Measurements from ENCODE around the gene CYP27B1.
A peak's percentile ranks its signal among the peaks of the same experiment; 100 is the strongest.

Gene CYP27B1, protein sequence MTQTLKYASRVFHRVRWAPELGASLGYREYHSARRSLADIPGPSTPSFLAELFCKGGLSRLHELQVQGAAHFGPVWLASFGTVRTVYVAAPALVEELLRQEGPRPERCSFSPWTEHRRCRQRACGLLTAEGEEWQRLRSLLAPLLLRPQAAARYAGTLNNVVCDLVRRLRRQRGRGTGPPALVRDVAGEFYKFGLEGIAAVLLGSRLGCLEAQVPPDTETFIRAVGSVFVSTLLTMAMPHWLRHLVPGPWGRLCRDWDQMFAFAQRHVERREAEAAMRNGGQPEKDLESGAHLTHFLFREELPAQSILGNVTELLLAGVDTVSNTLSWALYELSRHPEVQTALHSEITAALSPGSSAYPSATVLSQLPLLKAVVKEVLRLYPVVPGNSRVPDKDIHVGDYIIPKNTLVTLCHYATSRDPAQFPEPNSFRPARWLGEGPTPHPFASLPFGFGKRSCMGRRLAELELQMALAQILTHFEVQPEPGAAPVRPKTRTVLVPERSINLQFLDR

DNA sequence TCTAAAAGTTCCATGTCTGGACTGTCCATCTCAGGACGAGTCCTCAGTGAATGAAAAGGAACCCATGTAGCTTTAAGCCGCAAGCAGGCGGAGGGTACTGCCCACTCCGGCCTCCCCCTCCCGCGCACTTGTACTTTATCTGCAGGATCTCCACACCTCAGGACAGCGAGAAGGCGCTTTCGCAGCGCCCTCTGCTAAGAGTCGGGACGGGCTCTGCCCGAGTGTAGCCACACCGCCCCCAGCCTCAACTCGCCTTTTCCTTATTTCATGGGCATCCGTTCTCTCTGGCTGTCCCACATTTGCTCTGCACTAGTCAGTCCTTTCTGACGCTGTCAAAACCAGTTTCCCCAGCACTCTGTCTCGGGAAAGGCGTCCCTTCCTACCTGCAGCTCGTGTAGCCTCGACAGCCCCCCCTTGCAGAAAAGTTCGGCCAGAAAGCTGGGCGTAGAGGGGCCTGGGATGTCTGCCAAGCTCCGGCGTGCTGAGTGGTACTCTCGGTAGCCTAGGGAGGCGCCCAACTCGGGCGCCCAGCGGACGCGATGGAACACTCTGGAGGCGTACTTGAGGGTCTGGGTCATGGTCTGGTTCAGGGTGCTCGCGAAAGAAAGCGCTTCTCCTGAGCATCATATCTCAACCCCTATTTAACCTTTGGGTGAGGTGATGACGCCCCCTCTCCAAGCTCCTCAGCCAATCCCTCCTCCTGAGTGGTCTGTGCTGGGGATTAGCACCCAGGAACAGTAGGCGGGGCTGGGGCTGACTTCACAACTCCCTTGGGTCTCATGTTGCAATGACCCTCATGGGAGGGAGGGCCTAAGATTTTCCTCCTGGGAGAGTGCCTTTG is at the start of gene CYP27B1:
Gene CYP27B1 (minus strand): TSS at position 615 of the 841 bp plus-strand sequence. CDS start 37 bp downstream, at position 578.
- no peak for DNase-seq

DNA sequence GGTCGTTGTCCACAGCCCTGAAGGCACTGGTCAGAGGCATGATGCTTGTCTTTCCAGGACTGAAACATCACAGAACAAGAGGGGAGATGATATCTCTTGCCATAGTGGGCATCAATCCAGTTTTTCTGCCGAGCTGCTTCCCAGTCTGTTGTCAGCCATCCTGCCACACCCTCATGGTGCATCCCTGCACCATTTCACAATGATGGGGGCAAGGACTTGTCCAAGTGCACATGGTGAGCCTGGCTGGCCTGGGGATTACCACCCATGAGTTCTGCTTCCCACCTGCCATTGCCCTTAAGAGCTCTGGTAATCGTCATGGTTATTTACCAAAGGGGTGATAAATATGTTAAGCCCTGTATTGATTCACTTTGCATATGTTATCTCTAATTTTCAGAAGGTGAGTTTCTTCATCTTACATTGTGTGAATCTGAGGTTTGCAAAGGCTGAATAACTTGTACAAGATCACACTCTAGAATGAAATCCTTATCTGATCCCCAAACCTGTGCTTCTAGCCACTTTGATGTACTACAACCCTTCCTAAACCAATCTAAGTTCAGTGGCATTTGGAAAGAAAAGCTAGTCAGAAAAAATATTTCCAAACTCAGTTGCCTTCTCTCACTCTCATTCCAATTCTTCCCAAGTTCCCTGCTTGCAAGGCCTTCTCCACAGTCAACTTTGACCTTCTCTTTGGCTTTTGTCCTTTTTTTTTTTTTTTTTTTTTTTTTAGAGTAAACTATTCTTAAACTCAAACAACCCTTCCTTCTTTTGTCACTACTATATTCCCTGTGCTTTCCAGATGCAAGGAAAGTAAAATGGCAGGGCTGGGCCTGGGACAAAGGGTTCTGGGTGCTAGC is 49.4 kb upstream of the CYP27B1 start:
- DNase-seq, result no peak

DNA sequence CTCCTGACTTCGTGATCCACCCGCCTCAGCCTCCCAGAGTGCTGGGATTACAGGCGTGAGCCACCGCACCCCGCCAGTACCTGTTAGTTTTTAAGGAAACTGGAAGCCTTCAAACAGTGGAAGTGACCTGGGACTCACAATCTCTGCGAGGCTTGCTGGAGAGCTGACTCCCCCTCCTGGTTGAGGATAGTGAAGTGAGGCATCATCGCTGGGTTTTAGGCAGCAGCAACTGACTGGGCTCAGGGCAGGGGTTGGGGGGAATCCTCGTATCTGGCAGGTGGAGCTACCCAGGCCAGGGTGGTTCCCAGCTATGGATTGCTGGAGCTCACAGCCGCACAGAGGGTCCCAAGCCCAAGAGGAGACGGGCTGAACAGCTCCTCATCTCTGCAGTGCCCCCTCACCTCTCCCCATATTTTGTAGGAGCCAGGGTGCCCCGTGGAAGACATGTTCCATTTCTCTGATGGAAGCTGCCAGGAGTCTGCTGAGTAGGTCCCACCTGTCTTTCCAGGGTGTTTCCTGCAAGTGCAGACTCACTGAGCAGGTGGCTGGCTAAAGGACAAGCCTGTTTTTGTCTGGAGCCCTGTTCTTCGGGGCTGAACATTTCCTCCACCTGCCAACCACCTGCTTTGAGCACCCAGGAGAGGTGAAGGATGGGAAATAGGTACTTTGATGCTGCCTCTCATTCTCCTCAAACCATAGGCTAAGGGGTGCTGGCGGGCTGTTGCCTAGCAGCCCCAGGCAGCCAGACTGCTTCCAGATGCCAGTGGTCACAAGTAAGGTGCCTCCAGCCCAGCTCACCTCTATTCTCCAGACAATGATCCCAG is 48.5 kb upstream of the CYP27B1 start:
- no peak for DNase-seq

DNA sequence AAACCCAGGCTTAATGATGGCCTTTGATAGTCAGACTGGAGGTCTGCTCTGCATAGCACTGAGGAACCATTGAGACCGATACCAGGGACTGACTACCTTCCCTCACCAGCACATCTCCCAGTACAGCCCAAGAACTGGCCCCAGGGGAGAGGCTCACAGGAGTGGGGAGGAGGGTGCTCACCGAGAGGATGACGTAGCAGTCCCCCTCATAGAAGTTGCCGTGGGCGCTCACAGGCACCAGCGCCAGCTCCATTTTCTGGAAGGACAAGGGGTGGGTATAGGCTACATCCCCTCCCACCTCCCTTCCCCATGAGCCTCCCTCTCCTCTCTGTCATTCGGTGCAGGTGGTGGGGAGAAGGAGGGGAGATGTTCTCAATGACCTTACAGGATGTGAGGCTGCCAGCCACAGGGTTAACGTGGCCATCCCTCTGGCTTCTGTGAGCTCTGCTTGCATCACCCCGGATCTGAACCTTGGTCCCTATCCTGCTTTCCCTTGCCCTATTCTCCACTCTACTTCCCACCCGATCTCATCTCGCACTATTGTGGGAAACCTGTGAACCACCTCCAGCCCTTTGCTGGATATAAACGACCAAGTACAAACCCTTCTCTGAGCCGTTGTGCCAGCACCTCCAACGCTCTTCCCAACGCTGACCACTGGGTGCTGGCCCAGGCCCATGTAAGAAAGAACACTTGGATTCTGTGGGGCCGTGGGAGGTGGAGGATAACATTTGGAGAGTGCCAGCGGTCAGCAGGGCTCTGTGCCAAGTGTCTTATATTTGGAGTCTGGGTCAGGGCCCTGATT is 47.3 kb upstream of the CYP27B1 start:
- DNase-seq, result no peak

DNA sequence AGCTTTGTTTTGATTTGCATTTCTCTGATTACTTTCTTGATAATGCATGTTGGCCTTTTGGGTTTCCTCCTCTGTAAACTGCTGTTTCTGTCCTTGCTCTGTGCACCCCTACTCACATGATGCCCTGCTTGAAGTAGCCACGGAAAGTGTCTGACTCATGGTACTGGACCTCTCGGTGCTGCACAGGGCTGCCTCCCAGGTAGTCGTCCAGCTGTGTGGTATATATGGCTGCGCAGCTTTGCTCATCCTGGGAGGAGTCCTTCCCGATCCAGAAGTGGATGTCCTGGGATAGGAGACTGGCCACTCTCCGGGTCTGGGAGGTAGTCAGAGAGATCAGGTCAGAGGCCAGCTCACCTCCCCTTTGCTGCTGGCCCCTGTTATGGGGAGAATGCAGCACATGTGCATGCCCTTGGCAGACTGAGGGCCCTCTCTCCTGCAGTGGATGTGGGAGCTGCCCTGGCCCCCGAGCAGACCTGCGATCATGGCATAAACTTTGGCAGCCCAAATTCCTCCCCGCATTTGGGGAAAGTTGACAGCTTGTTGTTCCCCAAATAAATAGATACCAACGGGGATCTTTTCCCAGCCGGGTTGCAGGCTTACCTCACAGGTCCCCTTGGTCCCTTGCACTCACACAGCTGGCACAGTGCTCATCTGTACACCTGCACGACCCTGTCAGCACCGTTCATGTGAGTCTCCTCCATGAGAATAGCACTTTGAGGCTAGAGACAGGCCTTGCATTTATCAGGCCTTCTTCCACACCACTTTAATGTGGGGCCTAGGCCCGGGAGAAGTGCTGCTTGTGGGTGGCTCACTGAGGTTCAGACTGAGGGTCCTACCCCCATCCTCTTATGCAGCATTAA is 46.5 kb upstream of the CYP27B1 start:
- DNase-seq, result no peak

DNA sequence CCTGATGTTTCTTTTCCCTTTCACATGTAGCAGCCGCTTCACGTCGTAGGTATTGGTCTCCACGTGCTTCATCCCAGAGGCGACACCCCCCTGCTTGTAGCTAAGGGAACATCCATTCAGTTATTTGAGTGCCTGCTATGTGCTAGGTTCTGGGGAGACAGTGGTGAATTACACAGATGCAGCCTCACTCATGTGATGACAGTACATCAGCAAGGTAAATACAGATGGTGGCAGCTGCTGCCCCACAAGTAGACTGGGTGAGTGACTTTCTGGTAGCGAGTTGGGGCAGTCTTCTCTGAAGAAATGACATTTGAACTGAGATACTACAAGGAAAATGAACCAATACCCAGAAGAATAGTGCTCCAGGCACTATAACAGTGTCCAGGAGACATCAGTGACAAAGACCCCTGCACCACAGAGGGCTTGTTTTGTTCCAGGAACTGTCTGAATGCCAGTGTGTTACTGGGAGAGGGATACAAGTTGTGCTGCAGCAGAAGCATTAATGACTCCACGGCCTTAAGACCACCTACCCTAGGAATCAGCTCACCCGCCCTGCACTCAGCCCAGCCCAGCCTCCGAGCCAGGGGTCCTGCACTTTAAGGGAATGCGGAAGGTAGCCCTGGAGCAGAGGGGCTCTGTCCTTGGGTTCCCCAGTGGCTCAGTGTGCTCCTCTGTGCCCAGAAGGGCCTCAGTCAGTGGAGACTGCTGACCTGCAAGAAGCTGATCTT is 44.3 kb upstream of the CYP27B1 start:
- DNase-seq, result no peak

DNA sequence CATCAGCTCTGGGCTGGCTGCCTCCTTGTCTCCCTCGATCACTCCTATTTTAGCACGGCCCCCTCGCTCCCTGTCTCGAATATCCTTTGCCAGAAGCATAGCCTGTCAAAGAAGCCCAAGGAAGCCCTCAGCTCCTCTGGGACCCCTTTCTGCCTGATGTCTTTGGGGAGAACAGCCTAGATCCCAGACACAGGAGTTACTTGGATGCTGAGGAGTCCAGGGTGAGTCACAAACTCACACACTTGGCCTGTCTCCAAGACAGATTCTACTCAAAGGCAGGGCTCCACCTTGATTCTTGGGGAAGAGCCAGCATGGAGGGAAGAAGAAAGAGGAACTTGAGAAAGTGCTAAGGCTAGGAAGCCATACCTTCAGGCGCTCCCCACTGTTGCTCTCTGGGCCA is 43.6 kb upstream of the CYP27B1 start:
- no peak for DNase-seq

DNA sequence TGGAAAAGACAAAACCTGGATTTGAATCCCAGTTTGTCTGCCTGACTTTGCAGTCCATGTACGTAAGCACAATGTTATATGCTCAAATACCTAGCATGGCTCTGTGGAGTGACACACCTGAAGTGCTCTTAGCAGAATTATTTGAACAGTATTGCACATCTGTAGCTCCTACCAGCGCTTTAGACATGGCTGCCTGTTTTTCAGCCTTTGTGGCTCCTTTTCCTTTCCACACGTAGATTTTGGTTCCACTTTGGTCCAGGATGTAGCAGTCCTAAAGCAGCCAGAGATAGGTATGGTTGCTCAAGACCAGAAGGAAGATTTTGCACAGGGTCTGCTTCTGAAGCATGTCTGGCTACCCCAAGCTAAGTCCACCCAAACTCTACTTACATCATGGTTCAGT is 42.5 kb upstream of the CYP27B1 start:
- DNase-seq, result no peak

DNA sequence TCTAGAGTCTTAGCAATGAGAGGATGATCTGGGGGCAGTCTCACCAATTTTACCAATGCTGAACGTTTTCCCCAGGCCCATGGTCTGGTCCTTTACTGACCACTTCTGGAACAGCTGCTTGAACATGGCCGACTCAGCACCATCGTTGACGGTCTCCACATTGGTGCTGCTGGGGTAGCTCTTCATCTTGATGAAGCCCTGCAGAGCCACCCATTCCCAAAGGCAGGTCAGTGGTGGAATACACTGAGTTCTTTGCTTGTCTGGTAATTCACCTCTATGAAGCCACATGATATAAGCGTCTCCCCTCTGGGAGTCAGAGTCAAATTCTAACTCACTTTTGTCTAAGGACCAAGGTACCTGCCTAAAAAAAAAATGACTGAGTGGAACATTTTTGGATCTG is 41.5 kb upstream of the CYP27B1 start:
- DNase-seq, result no peak

DNA sequence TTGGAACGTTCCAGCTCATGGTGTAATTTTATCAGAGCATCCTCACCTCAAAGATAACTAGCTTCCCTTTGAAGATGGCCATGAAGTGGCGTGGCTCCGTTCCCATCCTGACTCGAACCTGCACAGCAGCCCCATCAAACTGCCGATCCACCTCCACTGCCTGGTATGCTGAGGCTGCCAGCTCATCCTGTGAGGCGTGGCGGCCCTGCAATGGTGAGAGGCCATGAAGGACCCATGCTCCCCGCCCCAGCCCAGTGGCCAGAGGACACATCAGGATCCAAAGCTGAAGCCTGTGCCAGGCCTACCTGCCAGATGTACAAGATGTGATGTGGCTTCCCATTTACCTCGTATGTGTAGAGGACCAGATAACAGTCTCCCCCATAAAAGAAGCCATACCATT is 40.4 kb upstream of the CYP27B1 start:
- DNase-seq, result no peak

DNA sequence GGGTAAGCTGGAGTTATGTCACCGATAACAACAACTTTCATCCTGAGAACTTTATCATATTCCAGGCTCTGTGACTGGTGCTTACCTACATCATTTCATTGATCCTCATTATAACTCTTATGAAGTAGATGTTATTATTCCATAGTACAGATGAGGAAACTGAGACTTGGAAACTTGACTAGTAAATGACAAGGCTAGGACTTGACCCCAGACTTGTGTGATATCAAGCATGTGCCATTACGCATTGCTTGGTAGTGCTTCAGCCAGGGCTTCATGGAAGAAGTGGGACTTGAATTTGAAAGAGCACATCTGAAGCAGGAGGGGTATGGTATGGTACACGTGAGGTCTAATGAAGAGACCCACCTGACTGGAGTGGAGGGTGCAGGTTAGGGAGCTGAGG is 39.8 kb upstream of the CYP27B1 start:
- no peak for DNase-seq

DNA sequence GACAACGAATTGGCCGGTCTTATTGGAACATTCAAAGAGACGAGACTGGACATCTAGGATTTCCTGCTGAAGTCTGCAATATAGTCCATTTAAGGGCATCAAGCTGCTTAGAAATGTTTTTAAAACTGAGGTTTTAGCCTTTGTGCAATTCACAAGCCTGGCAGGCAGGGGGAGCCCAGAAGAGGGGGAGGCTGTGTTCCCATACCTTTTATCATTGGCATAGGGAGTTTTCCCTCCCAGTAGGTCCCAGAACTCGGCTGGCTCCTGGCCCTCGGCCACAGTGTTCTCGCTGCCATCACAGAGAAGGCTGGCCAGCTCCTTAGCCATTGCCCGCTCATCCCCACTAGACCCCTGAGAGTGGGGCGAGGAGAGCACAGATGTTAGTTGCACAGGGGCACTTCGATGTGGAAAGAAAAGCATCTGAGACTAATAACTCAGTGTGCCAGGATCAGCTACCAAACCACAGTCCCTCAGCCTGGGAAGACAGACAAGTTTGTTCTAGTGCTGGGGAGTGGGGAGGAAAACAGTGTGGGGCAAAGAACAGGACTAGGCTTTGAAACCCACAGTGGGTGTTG is 36.5 kb upstream of the CYP27B1 start:
- peak; percentile 52 for DNase-seq

DNA sequence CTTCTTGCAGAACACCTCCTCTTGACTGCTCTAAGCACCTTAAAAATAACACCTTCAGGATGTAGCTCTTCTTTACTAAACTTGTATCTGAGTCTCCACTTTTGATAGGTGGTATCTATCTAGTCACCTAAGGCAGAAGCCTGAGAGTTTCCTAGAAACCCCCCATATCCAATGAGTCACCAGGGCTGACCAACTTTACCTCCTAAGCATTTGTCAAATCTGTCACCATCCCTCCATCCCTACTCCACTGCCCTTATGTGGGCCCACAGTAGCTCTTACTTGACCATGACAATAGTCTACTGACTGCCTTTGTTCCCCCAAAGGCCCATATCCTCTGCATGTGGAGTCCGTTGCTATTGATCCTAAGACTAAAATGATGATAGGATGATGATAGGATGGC is 35.7 kb upstream of the CYP27B1 start:
- no peak for DNase-seq

DNA sequence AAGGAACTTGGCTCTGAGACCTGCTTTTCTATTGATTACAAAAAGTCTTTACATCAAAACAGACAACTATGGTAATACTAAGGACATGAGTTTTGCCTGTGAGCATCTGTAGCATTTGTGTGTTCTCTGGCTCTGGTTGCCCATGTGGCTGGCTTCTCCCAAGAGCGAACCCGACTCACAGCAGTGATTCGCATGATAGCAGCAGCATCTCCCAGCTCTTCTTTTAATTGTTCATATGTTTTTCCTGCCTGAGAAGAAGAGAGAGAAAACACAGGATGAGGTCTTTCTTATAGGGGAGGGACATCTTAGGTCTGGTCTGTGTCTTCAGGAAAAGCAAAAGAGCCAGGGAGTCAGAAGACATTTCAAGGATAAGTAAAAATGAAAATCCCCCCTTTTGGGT is 34.1 kb upstream of the CYP27B1 start:
- no peak for DNase-seq

DNA sequence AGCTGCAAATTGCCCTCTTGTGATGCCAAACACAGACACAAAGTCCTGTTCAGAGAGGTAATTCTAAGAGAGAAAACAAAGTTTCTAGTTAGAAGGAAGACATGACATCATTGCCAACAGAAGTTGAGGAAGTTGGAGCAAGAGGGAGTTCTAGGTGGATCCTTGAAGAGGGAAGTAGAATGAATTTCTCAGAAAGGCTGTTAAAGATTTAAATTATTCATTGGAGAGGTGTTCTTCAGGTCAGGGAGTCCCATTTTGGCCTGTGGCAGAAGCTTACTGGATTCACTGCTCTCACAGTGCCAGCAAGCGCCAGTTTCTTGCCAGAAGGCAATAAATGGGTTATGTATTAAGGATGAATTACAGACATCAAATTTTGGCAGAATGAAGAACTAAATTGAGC is 31.1 kb upstream of the CYP27B1 start:
- DNase-seq, result no peak

DNA sequence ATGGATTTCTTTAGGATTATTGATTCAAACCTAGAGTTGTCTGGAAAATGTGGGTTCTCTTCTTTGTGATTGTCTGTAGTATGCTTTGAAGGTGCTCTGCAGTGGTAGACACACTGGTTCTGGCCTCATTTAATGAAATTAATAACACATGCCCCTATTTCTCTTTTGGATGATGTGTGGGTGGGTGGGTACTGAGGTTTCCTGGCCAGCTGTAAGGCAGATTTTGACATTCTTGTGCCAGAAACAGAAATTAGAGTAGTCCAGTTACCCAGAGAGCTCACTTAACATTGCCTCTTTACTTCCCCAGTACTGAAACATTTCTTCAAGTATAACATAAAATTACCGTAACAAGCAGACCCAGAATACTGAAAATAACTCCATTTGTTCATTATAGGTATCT is 30.1 kb upstream of the CYP27B1 start:
- no peak for DNase-seq

DNA sequence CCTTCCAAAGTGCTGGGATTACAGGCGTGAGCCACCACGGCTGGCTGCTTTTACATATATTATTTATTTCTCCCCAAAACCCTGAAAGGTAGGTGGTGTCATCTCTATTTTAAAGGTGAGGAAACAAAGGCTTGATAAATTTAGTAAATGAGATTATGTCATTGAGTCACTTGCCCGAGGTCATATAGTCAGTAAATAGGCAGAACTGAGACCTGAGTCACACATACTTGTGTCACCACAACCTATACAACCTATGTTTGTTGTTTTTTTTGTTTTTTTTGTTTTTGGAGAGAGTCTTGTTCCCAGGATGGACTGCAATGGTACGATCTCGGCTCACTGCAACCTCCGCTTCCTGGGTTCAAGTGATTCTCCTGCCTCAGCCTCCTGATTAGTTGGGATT is 28.5 kb upstream of the CYP27B1 start:
- no peak for DNase-seq

DNA sequence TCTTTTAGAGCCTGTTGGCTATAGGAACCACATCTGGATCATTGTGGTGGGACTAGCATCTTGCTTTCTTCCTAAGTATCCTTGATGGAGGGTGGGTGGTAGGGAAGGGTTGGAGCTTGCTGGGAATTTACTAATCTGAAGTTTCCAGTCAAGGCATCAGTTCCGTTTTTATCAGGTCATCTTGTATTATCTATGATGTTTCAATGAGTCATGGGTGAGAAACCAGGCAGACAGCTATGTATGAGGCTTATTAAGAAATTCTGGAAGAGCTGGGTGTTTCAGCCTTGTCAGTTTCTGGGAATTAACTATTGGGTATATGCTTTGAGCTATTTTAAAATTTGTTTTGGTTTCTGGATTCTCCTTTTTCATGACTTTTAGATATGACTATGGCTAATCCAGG is 27.0 kb upstream of the CYP27B1 start:
- no peak for DNase-seq

DNA sequence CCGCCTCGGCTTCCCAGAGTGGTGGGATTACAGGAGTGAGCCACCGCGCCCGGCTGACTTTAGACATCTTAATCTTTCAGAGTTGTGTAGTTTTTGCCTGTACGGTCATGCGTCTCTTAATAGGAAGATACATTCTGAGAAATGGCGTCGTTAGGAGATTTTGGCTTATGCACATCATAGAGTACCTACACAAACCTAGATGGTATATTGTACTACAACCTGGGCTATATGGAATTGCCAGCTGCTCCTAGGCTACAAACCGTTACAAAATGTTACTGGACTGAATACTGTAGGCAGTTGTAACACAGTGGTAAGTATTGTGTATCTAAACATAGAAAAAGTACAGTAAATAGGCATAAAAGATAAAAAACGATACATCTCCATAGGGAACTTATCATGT is 17.0 kb upstream of the CYP27B1 start:
- DNase-seq, result no peak

Measured in CD4-positive, alpha-beta T cell treated with Interleukin-6 for 4 hours (primary cell).